ENCODE measurements around the gene ZNF784.

Gene ZNF784, protein sequence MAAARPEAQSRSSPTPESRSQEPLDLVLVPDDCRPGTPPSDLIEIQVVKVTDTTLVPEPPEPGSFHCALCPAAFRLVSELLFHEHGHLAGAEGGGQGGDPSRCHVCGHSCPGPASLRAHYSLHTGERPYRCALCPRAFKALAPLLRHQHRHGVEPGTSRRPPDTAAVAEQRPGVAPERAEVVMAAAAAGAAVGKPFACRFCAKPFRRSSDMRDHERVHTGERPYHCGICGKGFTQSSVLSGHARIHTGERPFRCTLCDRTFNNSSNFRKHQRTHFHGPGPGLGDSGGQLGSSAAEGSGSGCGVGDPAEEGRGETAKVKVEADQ

DNA sequence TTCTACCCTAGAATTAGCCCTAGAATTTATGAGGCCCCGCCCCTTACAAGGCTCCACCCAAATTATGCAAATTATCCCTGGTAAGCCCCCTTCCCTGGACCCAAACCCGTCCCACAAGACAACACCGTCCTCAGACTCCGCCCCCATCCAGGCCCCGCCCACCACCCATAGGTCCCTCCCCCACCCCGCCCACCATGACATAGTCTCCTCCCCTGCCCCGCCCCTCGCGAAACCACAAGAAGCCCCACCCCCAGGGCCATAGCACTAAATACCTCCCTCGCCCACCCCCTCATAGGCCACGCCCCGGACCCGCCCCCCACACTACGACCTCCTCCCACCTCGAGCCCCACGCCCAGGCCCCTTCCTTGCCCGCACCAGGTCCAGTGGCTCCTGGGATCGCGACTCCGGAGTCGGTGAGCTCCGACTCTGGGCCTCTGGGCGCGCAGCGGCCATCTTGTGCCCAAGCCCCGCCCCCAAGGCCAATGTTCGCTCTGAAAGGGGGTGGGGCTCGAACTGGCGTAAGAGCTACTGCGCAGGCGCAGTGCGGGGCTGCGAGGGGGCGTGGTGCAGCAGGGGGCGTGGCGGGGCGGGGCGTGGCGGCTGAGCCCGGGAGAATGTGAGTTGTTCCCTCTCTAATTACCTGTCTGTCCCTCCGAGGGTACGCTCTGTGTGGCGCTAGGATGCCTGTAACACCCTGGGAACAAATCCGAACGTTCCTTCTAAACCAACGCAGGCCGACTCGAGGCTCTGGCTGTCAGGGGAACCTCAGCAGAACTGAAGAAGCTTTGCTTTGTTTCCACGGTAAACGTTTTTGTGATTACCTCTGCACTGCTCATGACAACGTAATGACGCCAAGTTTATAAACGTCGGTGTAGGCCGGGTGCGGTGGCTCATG is at the start of gene ZNF784:
Gene ZNF784 (minus strand): TSS at position 458 of the 895 bp plus-strand sequence. CDS start 5 bp downstream, at position 453.
- Histone ChIP-seq H3K4me3 (ENCODE audit: low read depth, low read length) (peak within 1 kb of the TSS; percentile 69), H3K27ac (ENCODE audit: low read depth, low read length) (peak within 1 kb of the TSS; percentile 98), H3K4me1 (ENCODE audit: control insufficient read depth, insufficient read depth, low read length) (no peaks in the 10 kb centered on the region), H3K27me3 (ENCODE audit: control insufficient read depth, insufficient read depth, low read length) (no peaks in the 10 kb centered on the region), H3K9me3 (ENCODE audit: control insufficient read depth, insufficient read depth, low read length) (no peaks in the 10 kb centered on the region), H3K9ac (ENCODE audit: low read depth, low read length) (no peak within 1 kb of the TSS), H3K36me3 (ENCODE audit: control insufficient read depth, insufficient read depth, low read length) (peaks cover 13% of the 10 kb centered on the region)

DNA sequence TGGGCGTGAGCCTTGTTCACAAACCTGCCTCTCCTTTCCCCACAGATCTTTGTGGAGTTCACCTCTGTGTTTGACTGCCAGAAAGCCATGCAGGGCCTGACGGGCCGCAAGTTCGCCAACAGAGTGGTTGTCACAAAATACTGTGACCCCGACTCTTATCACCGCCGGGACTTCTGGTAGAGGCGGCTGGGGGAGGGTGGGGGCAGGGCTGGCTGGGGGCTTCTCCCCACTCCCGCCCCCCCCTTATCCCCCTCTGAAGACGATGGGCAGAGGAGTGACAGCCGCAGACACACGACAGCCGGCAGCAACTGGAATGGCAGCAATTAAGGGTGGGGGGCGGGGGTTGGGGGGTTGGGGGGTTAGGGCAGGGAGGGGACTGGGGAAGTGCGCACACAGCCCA is 49.5 kb upstream of the ZNF784 start:
- Histone ChIP-seq H3K27ac (ENCODE audit: low read depth, low read length) (peak overlapping the region; percentile 85), H3K4me1 (ENCODE audit: control insufficient read depth, insufficient read depth, low read length) (peaks cover 22% of the 10 kb centered on the region), H3K9me3 (ENCODE audit: control insufficient read depth, insufficient read depth, low read length) (no peaks in the 10 kb centered on the region), H3K9ac (ENCODE audit: low read depth, low read length) (no peak overlapping the region), H3K36me3 (ENCODE audit: control insufficient read depth, insufficient read depth, low read length) (peaks cover 47% of the 10 kb centered on the region), H3K4me3 (ENCODE audit: low read depth, low read length) (peak overlapping the region; percentile 97), H3K27me3 (ENCODE audit: control insufficient read depth, insufficient read depth, low read length) (no peaks in the 10 kb centered on the region)

DNA sequence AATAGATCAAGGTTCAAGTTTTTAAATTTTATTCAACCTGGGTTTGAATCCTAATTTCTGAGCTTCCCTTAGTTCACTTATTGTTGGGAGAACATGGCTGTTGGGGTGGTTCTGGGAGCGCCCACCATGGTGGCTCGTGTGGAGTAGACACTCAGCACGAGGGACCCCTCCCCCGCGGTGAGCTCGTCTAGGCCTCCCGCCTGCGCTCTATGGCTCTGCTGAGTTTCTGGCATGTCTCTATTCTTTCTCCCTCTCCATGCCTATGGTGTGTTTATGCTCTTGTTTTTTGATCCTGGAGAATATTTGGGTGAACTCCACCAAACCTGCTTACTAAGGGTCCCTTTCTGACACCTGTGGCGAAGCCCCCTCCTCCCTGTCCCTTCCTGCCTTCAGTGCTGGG is 49.1 kb upstream of the ZNF784 start:
- Histone ChIP-seq H3K4me1 (ENCODE audit: control insufficient read depth, insufficient read depth, low read length) (peaks cover 22% of the 10 kb centered on the region), H3K27me3 (ENCODE audit: control insufficient read depth, insufficient read depth, low read length) (no peaks in the 10 kb centered on the region), H3K27ac (ENCODE audit: low read depth, low read length) (peak overlapping the region; percentile 73), H3K36me3 (ENCODE audit: control insufficient read depth, insufficient read depth, low read length) (peaks cover 47% of the 10 kb centered on the region), H3K9me3 (ENCODE audit: control insufficient read depth, insufficient read depth, low read length) (no peaks in the 10 kb centered on the region), H3K4me3 (ENCODE audit: low read depth, low read length) (no peak overlapping the region; the same call in 1 of the 2 replicates), H3K9ac (ENCODE audit: low read depth, low read length) (no peak overlapping the region)

DNA sequence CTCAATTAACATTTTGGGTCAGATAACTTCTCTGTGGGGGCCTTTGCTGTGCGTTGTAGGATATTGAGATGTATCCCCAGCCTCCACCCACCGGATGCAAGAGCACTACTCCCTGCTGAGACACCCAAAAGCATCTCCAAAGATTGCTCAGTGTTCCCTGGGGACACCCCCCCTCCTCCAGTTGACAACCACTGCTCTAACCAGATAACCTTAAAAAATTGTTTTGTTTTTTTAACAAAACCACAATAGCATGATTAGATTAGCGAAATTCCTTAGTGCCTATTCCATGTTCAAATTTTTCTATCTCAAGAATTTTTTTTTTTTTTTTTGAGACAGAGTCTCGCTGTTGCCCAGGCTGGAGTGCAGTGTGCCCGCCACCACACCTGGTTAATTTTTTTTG is 48.1 kb upstream of the ZNF784 start:
- Histone ChIP-seq H3K36me3 (ENCODE audit: control insufficient read depth, insufficient read depth, low read length) (peaks cover 52% of the 10 kb centered on the region), H3K4me1 (ENCODE audit: control insufficient read depth, insufficient read depth, low read length) (peaks cover 22% of the 10 kb centered on the region), H3K27ac (ENCODE audit: low read depth, low read length) (no peak overlapping the region), H3K4me3 (ENCODE audit: low read depth, low read length) (no peak overlapping the region), H3K27me3 (ENCODE audit: control insufficient read depth, insufficient read depth, low read length) (no peaks in the 10 kb centered on the region), H3K9me3 (ENCODE audit: control insufficient read depth, insufficient read depth, low read length) (no peaks in the 10 kb centered on the region), H3K9ac (ENCODE audit: low read depth, low read length) (no peak overlapping the region)

DNA sequence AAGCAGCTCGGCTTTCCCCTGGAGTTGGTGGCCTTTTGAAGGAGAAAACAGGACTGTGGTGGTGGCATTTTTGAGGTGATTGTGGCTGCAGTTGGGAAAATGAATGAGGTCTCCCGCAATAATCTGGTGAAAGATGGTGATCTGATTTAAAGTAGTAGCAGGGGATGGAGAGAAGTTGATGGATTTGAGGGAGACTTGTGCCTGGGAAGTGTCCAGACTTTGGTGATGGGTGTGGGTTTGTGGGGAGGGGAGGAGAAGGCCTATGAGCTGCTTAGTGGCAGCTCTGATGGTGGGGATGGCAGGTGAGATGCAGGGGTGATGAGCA is 46.6 kb upstream of the ZNF784 start:
- no peak overlapping the region for H3K4me3 ChIP-seq (ENCODE audit: low read depth, low read length)
- no peaks in the 10 kb centered on the region for H3K27me3 ChIP-seq (ENCODE audit: control insufficient read depth, insufficient read depth, low read length)
- no peak overlapping the region for H3K9ac ChIP-seq (ENCODE audit: low read depth, low read length)
- H3K4me1 ChIP-seq (ENCODE audit: control insufficient read depth, insufficient read depth, low read length), result peaks cover 14% of the 10 kb centered on the region
- peaks cover 62% of the 10 kb centered on the region for H3K36me3 ChIP-seq (ENCODE audit: control insufficient read depth, insufficient read depth, low read length)
- H3K27ac ChIP-seq (ENCODE audit: low read depth, low read length), result no peak overlapping the region
- H3K9me3 ChIP-seq (ENCODE audit: control insufficient read depth, insufficient read depth, low read length), result no peaks in the 10 kb centered on the region

DNA sequence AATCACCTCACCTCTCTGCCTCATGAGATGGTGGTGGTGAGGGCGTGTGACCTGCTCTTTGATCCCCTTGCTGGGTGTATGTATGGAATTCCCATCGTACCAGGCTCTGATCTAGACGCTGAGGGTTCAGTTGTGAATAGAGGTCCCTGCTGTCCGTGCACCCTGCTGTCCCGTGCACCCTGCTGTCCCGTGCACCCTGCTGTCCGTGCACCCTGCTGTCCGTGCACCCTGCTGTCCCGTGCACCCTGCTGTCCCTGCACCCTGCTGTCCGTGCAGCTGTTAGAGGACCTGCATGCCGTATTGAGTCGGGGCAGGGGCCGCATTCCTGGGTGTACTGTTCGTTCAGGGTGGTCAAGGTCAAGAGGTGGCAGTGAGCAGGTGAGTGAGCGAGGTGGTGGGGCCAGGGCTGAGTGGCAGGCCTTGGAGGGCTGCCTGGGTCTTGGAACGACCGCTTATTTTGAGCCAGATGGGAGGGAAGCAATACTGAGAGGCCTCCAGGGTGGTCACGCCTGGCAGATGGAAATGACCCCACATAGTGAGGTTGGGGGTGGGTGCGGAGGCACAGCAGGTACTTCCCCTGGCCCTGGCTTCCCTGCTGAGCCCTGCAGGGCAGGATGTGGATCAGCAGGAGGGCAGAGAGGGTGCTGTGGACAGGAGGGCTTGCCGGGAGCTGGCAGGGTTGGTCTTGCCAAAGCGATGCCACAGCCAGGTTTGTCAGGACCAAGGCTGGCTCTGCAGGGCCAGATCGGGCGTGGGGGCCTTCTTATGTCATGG is 46.1 kb upstream of the ZNF784 start:
- Histone ChIP-seq H3K36me3 (ENCODE audit: control insufficient read depth, insufficient read depth, low read length) (peaks cover 66% of the 10 kb centered on the region), H3K9me3 (ENCODE audit: control insufficient read depth, insufficient read depth, low read length) (no peaks in the 10 kb centered on the region)

DNA sequence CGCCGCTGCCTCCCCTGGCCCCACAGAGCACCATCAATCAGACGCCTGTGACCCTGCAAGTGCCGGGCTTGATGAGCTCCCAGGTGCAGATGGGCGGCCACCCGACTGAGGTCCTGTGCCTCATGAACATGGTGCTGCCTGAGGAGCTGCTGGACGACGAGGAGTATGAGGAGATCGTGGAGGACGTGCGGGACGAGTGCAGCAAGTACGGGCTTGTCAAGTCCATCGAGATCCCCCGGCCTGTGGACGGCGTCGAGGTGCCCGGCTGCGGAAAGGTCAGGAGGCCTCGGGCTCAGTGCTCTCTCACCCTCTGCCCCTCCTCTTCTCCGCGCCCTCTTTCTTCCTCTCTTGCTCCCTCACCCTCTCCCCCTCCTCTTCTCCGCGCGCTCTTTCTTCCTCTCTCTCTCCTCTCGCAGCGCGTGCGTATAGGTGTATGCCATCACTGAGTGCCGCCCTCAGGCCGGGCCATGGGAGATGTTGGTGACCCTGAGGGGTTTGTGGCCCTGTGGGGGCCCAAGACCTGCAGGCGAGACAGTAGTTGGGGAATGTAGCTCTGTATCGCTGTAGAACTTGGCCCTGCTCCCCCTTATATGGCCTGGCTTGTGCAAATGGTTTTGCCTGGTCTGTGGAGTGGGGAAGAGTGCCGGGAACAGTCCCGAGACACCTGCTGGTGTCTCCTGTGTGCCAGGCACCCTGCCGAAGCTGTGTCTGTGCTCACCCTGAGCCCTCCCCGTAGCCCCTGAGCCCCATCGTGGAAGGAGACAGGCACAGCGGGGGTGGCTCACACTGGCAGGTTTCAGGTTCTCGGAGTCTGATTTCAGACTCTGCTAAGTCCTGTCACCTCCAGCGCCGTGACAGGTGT is 45.3 kb upstream of the ZNF784 start:
- H3K27me3 ChIP-seq (ENCODE audit: control insufficient read depth, insufficient read depth, low read length), result no peaks in the 10 kb centered on the region
- H3K4me1 ChIP-seq (ENCODE audit: control insufficient read depth, insufficient read depth, low read length), result peaks cover 12% of the 10 kb centered on the region
- no peak overlapping the region for H3K4me3 ChIP-seq (ENCODE audit: low read depth, low read length)
- H3K36me3 ChIP-seq (ENCODE audit: control insufficient read depth, insufficient read depth, low read length), result peaks cover 71% of the 10 kb centered on the region
- H3K9ac ChIP-seq (ENCODE audit: low read depth, low read length), result no peak overlapping the region
- no peaks in the 10 kb centered on the region for H3K9me3 ChIP-seq (ENCODE audit: control insufficient read depth, insufficient read depth, low read length)
- H3K27ac ChIP-seq (ENCODE audit: low read depth, low read length), result no peak overlapping the region

More for the DNA sequence above, 46.1 kb upstream of the ZNF784 start:
- H3K27ac ChIP-seq (ENCODE audit: low read depth, low read length), result no peak overlapping the region
- no peak overlapping the region for H3K9ac ChIP-seq (ENCODE audit: low read depth, low read length)
- H3K4me1 ChIP-seq (ENCODE audit: control insufficient read depth, insufficient read depth, low read length), result peaks cover 12% of the 10 kb centered on the region
- H3K4me3 ChIP-seq (ENCODE audit: low read depth, low read length), result no peak overlapping the region
- H3K27me3 ChIP-seq (ENCODE audit: control insufficient read depth, insufficient read depth, low read length), result no peaks in the 10 kb centered on the region

DNA sequence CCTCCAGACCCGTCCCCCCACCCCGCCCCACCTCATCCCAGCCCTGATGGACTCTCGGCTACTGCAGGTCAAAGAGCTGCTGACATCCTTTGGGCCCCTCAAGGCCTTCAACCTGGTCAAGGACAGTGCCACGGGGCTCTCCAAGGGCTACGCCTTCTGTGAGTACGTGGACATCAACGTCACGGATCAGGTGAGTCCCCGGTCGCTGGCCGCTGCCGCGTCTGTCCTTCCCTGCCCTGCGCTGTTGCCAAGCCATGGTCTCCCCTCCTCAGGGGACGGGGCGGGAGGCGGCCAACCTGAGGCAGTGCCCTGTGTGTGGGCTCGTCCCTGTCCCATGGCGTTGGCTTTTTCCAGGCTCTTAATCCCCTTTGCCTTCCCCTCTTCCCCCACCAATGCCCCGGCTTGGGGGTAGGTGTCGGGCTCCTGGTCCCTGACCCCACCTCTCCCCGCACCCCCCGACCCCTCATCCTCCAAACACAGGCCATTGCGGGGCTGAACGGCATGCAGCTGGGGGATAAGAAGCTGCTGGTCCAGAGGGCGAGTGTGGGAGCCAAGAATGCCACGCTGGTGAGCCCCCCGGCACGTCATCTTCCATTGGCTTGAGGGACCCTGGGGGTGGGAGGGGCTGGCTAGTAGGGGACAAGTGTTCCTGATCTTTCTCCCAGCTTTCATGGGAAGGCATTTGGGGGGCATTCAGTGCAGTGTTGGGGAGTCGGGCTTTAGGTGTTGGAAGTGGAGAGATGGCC is 44.4 kb upstream of the ZNF784 start:
- Histone ChIP-seq H3K9ac (ENCODE audit: low read depth, low read length) (no peak overlapping the region), H3K4me1 (ENCODE audit: control insufficient read depth, insufficient read depth, low read length) (peaks cover 12% of the 10 kb centered on the region), H3K27me3 (ENCODE audit: control insufficient read depth, insufficient read depth, low read length) (no peaks in the 10 kb centered on the region), H3K9me3 (ENCODE audit: control insufficient read depth, insufficient read depth, low read length) (no peaks in the 10 kb centered on the region), H3K27ac (ENCODE audit: low read depth, low read length) (no peak overlapping the region), H3K4me3 (ENCODE audit: low read depth, low read length) (no peak overlapping the region), H3K36me3 (ENCODE audit: control insufficient read depth, insufficient read depth, low read length) (peaks cover 79% of the 10 kb centered on the region)

DNA sequence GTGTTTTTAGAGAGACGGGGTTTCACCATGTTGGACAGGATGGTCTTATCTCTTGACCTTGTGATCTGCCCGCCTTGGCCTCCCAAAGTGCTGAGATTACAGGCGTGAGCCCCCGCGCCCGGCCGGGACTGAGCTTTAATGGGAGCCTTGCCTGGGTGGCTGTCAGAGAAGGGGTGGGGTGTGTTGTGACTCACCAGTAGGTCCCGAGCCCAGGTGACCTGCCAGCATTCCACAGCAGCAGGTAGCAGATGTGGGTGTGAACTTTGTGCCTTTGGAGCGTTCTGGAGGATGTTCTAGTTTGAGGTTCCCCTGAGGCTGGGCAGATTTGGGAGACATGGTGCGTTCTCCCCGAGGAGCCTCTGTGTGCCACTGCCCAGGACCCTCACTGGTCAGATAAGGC is 43.6 kb upstream of the ZNF784 start:
- Histone ChIP-seq H3K9me3 (ENCODE audit: control insufficient read depth, insufficient read depth, low read length) (no peaks in the 10 kb centered on the region), H3K27ac (ENCODE audit: low read depth, low read length) (no peak overlapping the region), H3K36me3 (ENCODE audit: control insufficient read depth, insufficient read depth, low read length) (peaks cover 82% of the 10 kb centered on the region), H3K4me3 (ENCODE audit: low read depth, low read length) (no peak overlapping the region), H3K27me3 (ENCODE audit: control insufficient read depth, insufficient read depth, low read length) (no peaks in the 10 kb centered on the region), H3K4me1 (ENCODE audit: control insufficient read depth, insufficient read depth, low read length) (peaks cover 7% of the 10 kb centered on the region), H3K9ac (ENCODE audit: low read depth, low read length) (no peak overlapping the region)

DNA sequence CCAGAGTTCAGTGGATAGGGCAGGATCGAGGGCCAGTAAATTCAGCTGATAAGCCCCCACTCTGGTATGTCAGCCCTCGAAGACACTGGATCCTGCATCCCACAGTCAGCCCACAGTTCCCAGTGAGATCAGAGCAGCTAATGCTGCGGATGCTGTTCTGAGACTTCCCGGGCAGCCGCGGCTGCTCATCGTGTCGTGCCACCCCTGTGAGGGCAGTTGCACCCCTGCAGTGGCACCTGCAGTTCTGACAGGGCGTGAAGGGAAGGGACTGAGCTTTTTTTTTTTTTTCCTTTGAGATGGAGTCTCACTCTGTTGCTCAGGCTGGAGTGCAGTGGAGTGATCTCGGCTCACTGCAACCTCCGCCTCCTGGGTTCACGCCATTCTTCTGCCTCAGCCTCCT is 43.1 kb upstream of the ZNF784 start:
- peaks cover 7% of the 10 kb centered on the region for H3K4me1 ChIP-seq (ENCODE audit: control insufficient read depth, insufficient read depth, low read length)
- H3K27me3 ChIP-seq (ENCODE audit: control insufficient read depth, insufficient read depth, low read length), result no peaks in the 10 kb centered on the region
- no peak overlapping the region for H3K9ac ChIP-seq (ENCODE audit: low read depth, low read length)
- H3K9me3 ChIP-seq (ENCODE audit: control insufficient read depth, insufficient read depth, low read length), result no peaks in the 10 kb centered on the region
- H3K36me3 ChIP-seq (ENCODE audit: control insufficient read depth, insufficient read depth, low read length), result peaks cover 85% of the 10 kb centered on the region
- no peak overlapping the region for H3K27ac ChIP-seq (ENCODE audit: low read depth, low read length)
- H3K4me3 ChIP-seq (ENCODE audit: low read depth, low read length), result no peak overlapping the region

Measured in HUES48 (cell line).